ENCODE data around the gene MROH2A. TPM values are rescaled to one million over a fixed set of nuclear protein-coding genes. Genes with fewer than 3 reads are reported as not detected.

The MROH2A gene
- total RNA-seq, 1 donor from 2014 or later: not detected

- DNase-seq: peak; percentile 52
- Histone ChIP-seq H3K36me3 (no peaks in the 10 kb centered on the region), H3K4me3 (no peak overlapping the region), H3K4me1 (no peaks in the 10 kb centered on the region), H3K27ac (no peak overlapping the region), H3K9me3 (no peaks in the 10 kb centered on the region), H3K27me3 (no peaks in the 10 kb centered on the region)
- intact Hi-C loops (cut with DNase I): no loop called here
- no peak for ATAC-seq
- TF ChIP-seq, protein P1, sequence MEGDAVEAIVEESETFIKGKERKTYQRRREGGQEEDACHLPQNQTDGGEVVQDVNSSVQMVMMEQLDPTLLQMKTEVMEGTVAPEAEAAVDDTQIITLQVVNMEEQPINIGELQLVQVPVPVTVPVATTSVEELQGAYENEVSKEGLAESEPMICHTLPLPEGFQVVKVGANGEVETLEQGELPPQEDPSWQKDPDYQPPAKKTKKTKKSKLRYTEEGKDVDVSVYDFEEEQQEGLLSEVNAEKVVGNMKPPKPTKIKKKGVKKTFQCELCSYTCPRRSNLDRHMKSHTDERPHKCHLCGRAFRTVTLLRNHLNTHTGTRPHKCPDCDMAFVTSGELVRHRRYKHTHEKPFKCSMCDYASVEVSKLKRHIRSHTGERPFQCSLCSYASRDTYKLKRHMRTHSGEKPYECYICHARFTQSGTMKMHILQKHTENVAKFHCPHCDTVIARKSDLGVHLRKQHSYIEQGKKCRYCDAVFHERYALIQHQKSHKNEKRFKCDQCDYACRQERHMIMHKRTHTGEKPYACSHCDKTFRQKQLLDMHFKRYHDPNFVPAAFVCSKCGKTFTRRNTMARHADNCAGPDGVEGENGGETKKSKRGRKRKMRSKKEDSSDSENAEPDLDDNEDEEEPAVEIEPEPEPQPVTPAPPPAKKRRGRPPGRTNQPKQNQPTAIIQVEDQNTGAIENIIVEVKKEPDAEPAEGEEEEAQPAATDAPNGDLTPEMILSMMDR (IDR thresholded peaks at IDR 0.05): no peak
Observed at GRCh38 chr2:233820774-233821105, 42.6 kb downstream of the MROH2A start.

DNA sequence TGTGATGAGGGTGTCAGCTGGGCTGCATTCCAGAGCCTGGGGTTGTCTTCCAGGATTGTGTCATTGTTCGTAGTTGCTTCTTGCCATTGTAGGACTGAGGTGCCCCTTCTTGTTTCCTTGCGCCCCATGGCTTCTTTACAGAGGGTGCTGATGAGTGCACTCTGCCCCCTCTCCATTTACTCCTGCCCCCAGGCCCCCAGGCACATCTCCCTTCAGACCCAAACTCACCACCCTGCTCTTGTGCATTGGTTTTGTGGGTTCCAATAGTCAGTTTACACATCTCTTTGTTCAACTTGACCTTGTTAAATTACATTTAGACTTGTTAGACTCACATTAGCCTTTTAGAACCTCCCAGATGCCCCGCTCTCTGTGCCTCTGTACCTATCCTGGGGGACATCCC lies 43.1 kb downstream of the MROH2A start:
- H3K36me3 ChIP-seq: no peaks in the 10 kb centered on the region
- H3K27ac ChIP-seq: no peak overlapping the region
- intact Hi-C loops (cut with DNase I): no loop called here
- H3K27me3 ChIP-seq: no peaks in the 10 kb centered on the region
- ATAC-seq (no peak), DNase-seq (no peak)
- H3K9me3 ChIP-seq: no peaks in the 10 kb centered on the region
- TF ChIP-seq, protein P1 (IDR thresholded peaks at IDR 0.05): no peak
- H3K4me1 ChIP-seq: no peaks in the 10 kb centered on the region
- H3K4me3 ChIP-seq: no peak overlapping the region

GRCh38 chr2:233821709-233822100 lies 43.6 kb downstream of the MROH2A start:
- no peak overlapping the region for H3K27ac ChIP-seq
- TF ChIP-seq, protein P1 (IDR thresholded peaks at IDR 0.05): no peak
- ATAC-seq (no peak), DNase-seq (peak; percentile 27)
- H3K4me1 ChIP-seq: no peaks in the 10 kb centered on the region
- H3K36me3 ChIP-seq: no peaks in the 10 kb centered on the region
- H3K9me3 ChIP-seq: no peaks in the 10 kb centered on the region
- intact Hi-C loops (cut with DNase I): no loop called here
- no peaks in the 10 kb centered on the region for H3K27me3 ChIP-seq
- H3K4me3 ChIP-seq: no peak overlapping the region

- no peaks in the 10 kb centered on the region for H3K9me3 ChIP-seq
- H3K27me3 ChIP-seq: no peaks in the 10 kb centered on the region
- DNase-seq: peak; percentile 49
- no peak for ATAC-seq
- H3K36me3 ChIP-seq: no peaks in the 10 kb centered on the region
- intact Hi-C loops (cut with DNase I): no loop called here
- H3K27ac ChIP-seq: no peak overlapping the region
- no peaks in the 10 kb centered on the region for H3K4me1 ChIP-seq
- H3K4me3 ChIP-seq: no peak overlapping the region
- TF ChIP-seq, protein P1 (IDR thresholded peaks at IDR 0.05): no peak
Observed at GRCh38 chr2:233822101-233822771, 44.1 kb downstream of the MROH2A start.

DNA sequence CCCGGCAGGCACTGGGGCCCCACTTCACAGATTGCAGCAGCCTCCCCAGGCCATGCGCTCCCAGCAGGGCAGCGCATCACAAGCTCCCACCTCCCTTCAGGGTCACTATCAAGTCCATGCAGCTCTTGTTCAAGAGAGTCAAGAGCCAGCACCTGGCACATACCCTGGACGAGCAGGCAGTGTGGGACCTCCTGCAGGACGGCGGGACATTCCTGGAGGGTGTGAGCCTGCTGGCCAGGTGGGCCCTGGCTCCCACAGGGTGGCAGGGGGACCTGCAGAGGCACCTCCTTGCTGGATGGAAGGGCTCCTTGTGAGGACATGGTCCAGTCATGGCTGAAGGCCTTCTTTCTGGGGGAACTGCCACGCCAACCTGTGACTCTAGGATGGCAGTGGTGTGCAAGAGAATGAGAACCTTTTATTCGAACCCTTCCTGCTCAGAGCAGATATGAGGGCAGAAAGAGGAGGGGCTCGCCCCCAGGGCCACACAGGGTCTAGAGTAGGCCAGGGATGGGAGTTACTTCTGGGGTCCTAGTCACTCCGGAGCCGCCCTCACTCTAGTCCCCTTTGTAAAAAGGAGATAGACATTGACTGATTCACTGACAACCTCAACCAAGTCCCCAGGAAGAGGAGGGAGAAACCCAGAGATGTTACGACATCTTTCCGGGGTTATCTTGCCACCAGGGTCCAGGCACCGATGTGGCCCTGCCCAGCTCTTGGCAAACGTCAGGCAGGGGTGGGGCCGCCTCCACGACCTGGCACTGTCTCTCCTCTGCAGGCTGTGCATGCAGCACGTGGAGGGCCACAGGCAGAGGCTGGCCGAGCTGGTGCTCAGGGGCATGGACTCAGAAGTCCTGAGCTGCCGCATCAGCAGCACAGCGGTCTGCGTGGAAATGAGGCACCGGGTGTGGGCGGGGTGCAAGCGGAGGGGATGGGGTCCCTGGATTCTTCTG lies 44.9 kb downstream of the MROH2A start:
- TF ChIP-seq, protein P1 (IDR thresholded peaks at IDR 0.05): no peak
- H3K9me3 ChIP-seq: no peaks in the 10 kb centered on the region
- ATAC-seq: no peak
- no peak overlapping the region for H3K27ac ChIP-seq
- DNase-seq: peak; percentile 61
- H3K4me3 ChIP-seq: no peak overlapping the region
- intact Hi-C loops (cut with DNase I): no loop called here
- H3K36me3 ChIP-seq: no peaks in the 10 kb centered on the region
- H3K4me1 ChIP-seq: no peaks in the 10 kb centered on the region
- no peaks in the 10 kb centered on the region for H3K27me3 ChIP-seq

Data from upper lobe of right lung (tissue), 1 donor.